K562 (cell line): Measurements from ENCODE around the gene ABCA3. TPM values are rescaled to one million over a fixed set of nuclear protein-coding genes. Genes with fewer than 3 reads are reported as not detected.

Source experiments
- ARID4B ChIP-seq: sonication (generic); formaldehyde crosslinking; IDR thresholded peaks from 2 replicates; pipeline ENCODE4 v1.8.0; 2022; ENCODE audit warnings: mild to moderate bottlenecking, missing genetic modification reagents
- BDP1 ChIP-seq: IDR thresholded peaks from 3 replicates; pipeline ENCODE4 v1.6.1; 2011; ENCODE audit not compliant: insufficient read length, insufficient read depth
- CBX5 ChIP-seq: IDR thresholded peaks from 2 replicates; pipeline ENCODE4 v1.6.1; 2014; ENCODE audit warnings: low read depth, borderline replicate concordance
- FOXJ3 ChIP-seq: sonication (generic); formaldehyde crosslinking; IDR thresholded peaks from 2 replicates; pipeline ENCODE4 v1.4.0; 2020; ENCODE audit warnings: mild to moderate bottlenecking, missing genetic modification reagents
- FOXO4 ChIP-seq: fragments of 450-650 bp; formaldehyde crosslinking; IDR thresholded peaks from 2 replicates; pipeline ENCODE4 v1.4.0; 2020; ENCODE audit warnings: mild to moderate bottlenecking, moderate library complexity
- HDAC2 ChIP-seq: fragments of 450-650 bp; IDR thresholded peaks from 2 replicates; pipeline ENCODE4 v1.6.1; 2016; ENCODE audit warnings: mild to moderate bottlenecking
- HMGXB4 ChIP-seq: sonication (generic); formaldehyde crosslinking; IDR thresholded peaks from 2 replicates; pipeline ENCODE4 v1.8.1; 2023; ENCODE audit warnings: mild to moderate bottlenecking, missing genetic modification reagents
- JUND ChIP-seq, 2 experiments: IDR thresholded peaks; 2 replicates in 1 of 2; 3 replicates in 1 of 2; pipeline ENCODE4 v1.6.1; 2011; ENCODE audit warnings: borderline replicate concordance in 2 of 2, low read depth in 2 of 2, low read length in 2 of 2, improper control_type of control experiment in 1 of 2, missing biosample characterization in 1 of 2, missing genetic modification characterization in 1 of 2, missing genetic modification reagents in 1 of 2
- KDM2B ChIP-seq: fragments of 250-450 bp; sonication (Bioruptor Pico); IDR thresholded peaks from 2 replicates; pipeline ENCODE4 v1.8.0; 2021; ENCODE audit warnings: mild to moderate bottlenecking, moderate library complexity
- MTA1 ChIP-seq: fragments of 450-650 bp; IDR thresholded peaks from 2 replicates; pipeline ENCODE4 v1.6.1; 2017; ENCODE audit warnings: borderline replicate concordance
- NCOA2 ChIP-seq, 2 experiments: fragments of 450-650 bp; IDR thresholded peaks; 2 replicates each; pipeline ENCODE4 v1.6.1; 2018; ENCODE audit warnings: mild to moderate bottlenecking in 2 of 2, moderate library complexity in 1 of 2; ENCODE audit not compliant: partially characterized antibody in 2 of 2
- NR0B1 ChIP-seq: fragments of 450-650 bp; IDR thresholded peaks from one replicate; pipeline ENCODE4 v1.6.1; 2018; ENCODE audit warnings: mild to moderate bottlenecking, moderate library complexity; ENCODE audit not compliant: partially characterized antibody
- STAT5A ChIP-seq: IDR thresholded peaks from 2 replicates; pipeline ENCODE4 v1.6.1; 2012; ENCODE audit warnings: low read length, inconsistent platforms, borderline replicate concordance
- TBL1XR1 ChIP-seq, 2 experiments: IDR thresholded peaks; 2 replicates each; pipeline ENCODE4 v1.6.1; 2012; ENCODE audit warnings: improper control_type of control experiment in 2 of 2, low read length in 2 of 2, mild to moderate bottlenecking in 1 of 2
- TEAD2 ChIP-seq: fragments of 450-650 bp; IDR thresholded peaks from 2 replicates; pipeline ENCODE4 v1.6.1; 2016; ENCODE audit warnings: missing genetic modification characterization, control low read depth, missing compliant biosample characterization
- ZNF143 ChIP-seq: sonication (generic); formaldehyde crosslinking; IDR thresholded peaks from 2 replicates; pipeline ENCODE4 v1.9.0; 2022; ENCODE audit warnings: mild to moderate bottlenecking, missing genetic modification reagents
- ZNF217 ChIP-seq: sonication (generic); formaldehyde crosslinking; IDR thresholded peaks from 2 replicates; pipeline ENCODE4 v1.8.0; 2022; ENCODE audit warnings: mild to moderate bottlenecking, missing genetic modification reagents
- ZNF507 ChIP-seq: conservative IDR thresholded peaks from 2 replicates; pipeline ENCODE4 v1.6.1; 2017; ENCODE audit warnings: missing genetic modification characterization, missing compliant biosample characterization
- polyA plus RNA-seq, 8 experiments: library from polyadenylated mRNA; depleted of rRNA in 4 of 8; stranded (reverse) in 5 of 8; unstranded in 3 of 8; fragments of >200 nt; fragmentation: Nextera tagmentation in 2 of 8; fragmentation: Illumina TruSeq in 1 of 8; extraction: Ambion mirVana in 2 of 8; extraction: Trizol in 1 of 8; gene quantifications; 2 replicates each; pipeline versions ENCODE4 v1.2.1 to v1.2.3, GENCODE V29; 2011 to 2014; ENCODE audit warnings: inconsistent platforms in 1 of 8, missing spikeins in 1 of 8
- total RNA-seq, 7 experiments: library from RNA; depleted of rRNA in 6 of 7; stranded (reverse); fragments of >200 nt in 6 of 7; fragmentation: Illumina TruSeq in 2 of 7; extraction: Trizol in 2 of 7; gene quantifications; 2 replicates each; pipeline versions ENCODE4 v1.2.1 to v1.2.3, GENCODE V29; 2011 to 2021; ENCODE audit warnings: low replicate concordance in 1 of 7

The ABCA3 gene
- total and polyA plus RNA-seq, 9 of the 15 experiments (the other 6 are each of a cell fraction or from before 2014, with no cell fraction given): 0.66 to 23.7 (median 6.9) TPM

GRCh38 chr16:2339521-2340484, 725 bp downstream of the ABCA3 start (continued):
- no peak for TF ChIP-seq ZNF217 (CRISPR knock-in tag)
- no peak for TF ChIP-seq TBL1XR1 (IDR thresholded peaks at IDR 0.05; ENCODE audit: low read length in 2 of 2)
- TF ChIP-seq HDAC2: no peak
- no peak for TF ChIP-seq ARID4B (CRISPR knock-in tag)
- TF ChIP-seq ZNF507 (tag): no peak
- TF ChIP-seq CBX5: no peak
- no peak for TF ChIP-seq TEAD2 (tag)
- TF ChIP-seq BDP1: no peak
- 0 out of 2 replicates have a peak, but pooled peaks have one; percentile 5 for TF ChIP-seq KDM2B (CRISPR knock-in tag)
- TF ChIP-seq FOXJ3: no peak
- TF ChIP-seq HMGXB4: 0 out of 2 replicates have a peak, but pooled peaks have one; percentile 54
- no peak for TF ChIP-seq NR0B1
- TF ChIP-seq ZNF143 (CRISPR knock-in tag): no peak
- TF ChIP-seq JUND (IDR thresholded peaks at IDR 0.05; ENCODE audit: borderline replicate concordance, low read depth, low read length): no peak
- TF ChIP-seq JUND (tag; IDR thresholded peaks at IDR 0.05; ENCODE audit: borderline replicate concordance, low read depth, low read length): 0 out of 3 replicates have a peak, but pooled peaks have one; percentile 31
- no peak for TF ChIP-seq STAT5A
- TF ChIP-seq FOXO4 (CRISPR knock-in tag): no peak
- no peak for TF ChIP-seq MTA1
- peak in 1 of 2 experiments; percentile 22 for TF ChIP-seq NCOA2 (IDR thresholded peaks at IDR 0.05; ENCODE audit: partially characterized antibody in 2 of 2)
